Measurements from ENCODE around the gene TIMP2. TPM values are rescaled to one million over a fixed set of nuclear protein-coding genes. Genes with fewer than 3 reads are reported as not detected.

TIMP2 gene
- total RNA-seq, 1 experiment from 2014 or later = 29.0 TPM

DNA sequence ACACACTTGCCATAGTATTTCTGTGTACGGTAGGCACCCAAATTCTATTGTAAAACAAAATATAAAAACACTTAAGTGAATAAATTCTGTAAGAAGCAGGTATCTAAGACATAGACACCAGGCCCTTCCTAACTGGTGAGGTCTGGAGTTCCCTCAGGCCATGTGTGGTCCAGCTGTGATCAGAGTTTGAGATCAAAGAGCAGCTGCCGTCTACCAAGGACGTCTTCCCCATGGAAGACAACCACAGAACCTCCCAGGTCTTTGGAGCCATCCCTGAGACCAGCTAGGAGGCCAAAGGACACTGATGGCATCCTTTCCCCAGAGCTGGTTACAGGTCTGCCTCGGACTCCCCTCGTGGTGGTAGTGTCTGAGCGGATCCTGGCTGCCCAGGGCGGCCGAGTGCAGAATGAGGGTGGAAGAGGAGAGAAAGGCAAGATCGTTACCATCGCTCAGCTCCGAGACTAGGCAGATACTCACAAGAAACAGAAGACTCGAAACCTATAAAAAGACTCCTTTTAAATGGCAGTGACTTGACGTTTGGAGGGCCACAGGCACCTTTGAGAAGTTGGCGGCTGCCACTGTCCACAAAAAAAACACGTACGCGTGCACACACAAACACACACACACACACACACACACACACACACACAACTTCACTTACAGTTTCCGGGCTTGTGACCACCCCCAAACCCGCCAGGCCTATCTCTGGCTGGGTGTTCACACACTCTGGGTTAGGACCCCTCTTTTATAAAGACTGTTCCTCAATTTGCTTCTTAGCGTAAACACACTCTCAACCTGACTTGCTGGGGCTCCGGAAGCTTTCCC, 7.5 kb downstream of the TIMP2 start:
- Histone ChIP-seq H3K23me2 (ENCODE audit: insufficient read length, low read depth, low read length, poor library complexity, severe bottlenecking) (no peaks in the 10 kb centered on the region), H3K18ac (ENCODE audit: insufficient read length, low read depth, low read length) (no peak overlapping the region), H4K20me1 (ENCODE audit: control insufficient read depth, insufficient read depth, insufficient read length) (peaks cover 3% of the 10 kb centered on the region), H3K14ac (ENCODE audit: insufficient read depth, low read length) (no peak overlapping the region), H2BK120ac (ENCODE audit: low read depth, low read length, poor library complexity, severe bottlenecking) (no peak overlapping the region), H3K4me1 (ENCODE audit: insufficient read depth, low read length) (peaks cover 4% of the 10 kb centered on the region; the same call in 1 of the 2 replicates), H2BK12ac (ENCODE audit: insufficient read length, low read depth, low read length) (no peak overlapping the region), H3K56ac (ENCODE audit: insufficient read length, low read depth, low read length) (no peak overlapping the region), H4K5ac (ENCODE audit: insufficient read length, low read depth, low read length) (no peak overlapping the region), H3K79me1 (ENCODE audit: insufficient read depth, low read depth, low read length, poor library complexity, severe bottlenecking) (peaks cover 4% of the 10 kb centered on the region), H3K27ac (ENCODE audit: insufficient read length, low read depth, low read length) (no peak overlapping the region), H3K4me2 (ENCODE audit: insufficient read depth, insufficient read length, low read length) (no peak overlapping the region), H3K4ac (ENCODE audit: low read depth, low read length) (no peak overlapping the region), H2BK20ac (ENCODE audit: low read depth, low read length, poor library complexity, severe bottlenecking) (no peak overlapping the region), H3K9me3 (ENCODE audit: control insufficient read depth, low read depth, low read length) (no peaks in the 10 kb centered on the region), H2AK5ac (ENCODE audit: insufficient read length, low read length) (no peak overlapping the region), H2BK15ac (ENCODE audit: low read depth, low read length) (no peak overlapping the region), H3K23ac (ENCODE audit: insufficient read length, low read depth, low read length) (no peak overlapping the region), H3T11ph (ENCODE audit: low read length) (no peak overlapping the region), H2AFZ (ENCODE audit: low read length) (no peak overlapping the region), H2BK5ac (ENCODE audit: insufficient read length, low read length) (no peak overlapping the region), H3K27me3 (ENCODE audit: insufficient read depth, low read length) (no peaks in the 10 kb centered on the region), H4K8ac (replicated peaks; ENCODE audit: insufficient read length, low read depth, low read length) (no peak overlapping the region), H3K79me2 (ENCODE audit: insufficient read depth, low read length) (peaks cover 2% of the 10 kb centered on the region; the same call in 1 of the 2 replicates), H3K9ac (ENCODE audit: extremely low read depth, insufficient read length, low read length) (no peak overlapping the region), H4K91ac (ENCODE audit: insufficient read length, low read depth, low read length) (no peak overlapping the region)
- Mint-ChIP-seq H3K36me3 (ENCODE audit: insufficient read depth in 1 of 3, low read depth in 3 of 3) (peaks cover 0 to 4% (median 0%) of the 10 kb centered on the region in 3 experiments; a peak in 3 of 7 replicates), H3K4me3 (no peak overlapping the region), H3K4me1 (peaks cover 12 to 26% of the 10 kb centered on the region in 2 experiments), H3K9me3 (no peaks in the 10 kb centered on the region), H3K27me3 (ENCODE audit: low read depth) (no peaks in the 10 kb centered on the region), H3K27ac (peak overlapping the region in 2 of 3 experiments; percentile 9 to 41; a peak in 2 of 7 replicates)
- TF ChIP-seq, protein P1, sequence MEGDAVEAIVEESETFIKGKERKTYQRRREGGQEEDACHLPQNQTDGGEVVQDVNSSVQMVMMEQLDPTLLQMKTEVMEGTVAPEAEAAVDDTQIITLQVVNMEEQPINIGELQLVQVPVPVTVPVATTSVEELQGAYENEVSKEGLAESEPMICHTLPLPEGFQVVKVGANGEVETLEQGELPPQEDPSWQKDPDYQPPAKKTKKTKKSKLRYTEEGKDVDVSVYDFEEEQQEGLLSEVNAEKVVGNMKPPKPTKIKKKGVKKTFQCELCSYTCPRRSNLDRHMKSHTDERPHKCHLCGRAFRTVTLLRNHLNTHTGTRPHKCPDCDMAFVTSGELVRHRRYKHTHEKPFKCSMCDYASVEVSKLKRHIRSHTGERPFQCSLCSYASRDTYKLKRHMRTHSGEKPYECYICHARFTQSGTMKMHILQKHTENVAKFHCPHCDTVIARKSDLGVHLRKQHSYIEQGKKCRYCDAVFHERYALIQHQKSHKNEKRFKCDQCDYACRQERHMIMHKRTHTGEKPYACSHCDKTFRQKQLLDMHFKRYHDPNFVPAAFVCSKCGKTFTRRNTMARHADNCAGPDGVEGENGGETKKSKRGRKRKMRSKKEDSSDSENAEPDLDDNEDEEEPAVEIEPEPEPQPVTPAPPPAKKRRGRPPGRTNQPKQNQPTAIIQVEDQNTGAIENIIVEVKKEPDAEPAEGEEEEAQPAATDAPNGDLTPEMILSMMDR (conservative IDR thresholded peaks at IDR 0.05) = no peak
- WGBS (ENCODE audit: extremely low coverage, insufficient read length, low lambda C conversion rate) = no CpG with 5 or more reads among the region's 21 CpGs
- DNase-seq = no peak

Measured in H9 (cell line).